Ovary (tissue), 3 donors: ENCODE results near the gene TAOK2.

ENCODE experiments used
- CTCF ChIP-seq, 3 donors: fragments of 450-650 bp in 2 of 3; fragments of 200-600 bp in 1 of 3; IDR thresholded peaks; one replicate each; pipeline versions ENCODE4 v1.5.1 to v1.8.0; 2016 to 2022; ENCODE audit warnings: antibody characterized with exemption in 3 of 3, mild to moderate bottlenecking in 1 of 3
- POLR2A ChIP-seq: fragments of 450-650 bp; IDR thresholded peaks from one replicate; pipeline ENCODE4 v1.6.1; 2017; ENCODE audit warnings: antibody characterized with exemption, mild to moderate bottlenecking, moderate library complexity
- donor health status: DM: no; HTN: no; CAD: no.

- TF ChIP-seq CTCF (IDR thresholded peaks at IDR 0.05): no peak
- no peak for TF ChIP-seq POLR2A
These were observed 11.1 kb downstream of the TAOK2 start for GRCh38 chr16:29984764-29985147.
